HFF-Myc (cell line): ENCODE measurements around the gene GNAS-AS1.

ENCODE experiments used
- DNase-seq: peaks from one replicate; pipeline ENCODE4 v3.0.0-alpha.2; 2011; ENCODE audit warnings: low read depth; ENCODE audit errors: extremely low read depth
- H3K4me3 ChIP-seq: replicated peaks from 2 replicates; pipeline ENCODE4 v1.5.1; 2011; ENCODE audit warnings: low read depth, mild to moderate bottlenecking, control low read depth, low read length
- TF ChIP-seq, protein P1 (sequence below): IDR thresholded peaks from 2 replicates; pipeline ENCODE4 v1.5.1; 2012; ENCODE audit warnings: mild to moderate bottlenecking, low read depth, low read length, control low read depth; ENCODE audit errors: missing control alignments

The GNAS-AS1 gene

GRCh38 chr20:58784321-58785074, 66.2 kb downstream of the GNAS-AS1 start:
- no peak for DNase-seq
- TF ChIP-seq, protein P1, sequence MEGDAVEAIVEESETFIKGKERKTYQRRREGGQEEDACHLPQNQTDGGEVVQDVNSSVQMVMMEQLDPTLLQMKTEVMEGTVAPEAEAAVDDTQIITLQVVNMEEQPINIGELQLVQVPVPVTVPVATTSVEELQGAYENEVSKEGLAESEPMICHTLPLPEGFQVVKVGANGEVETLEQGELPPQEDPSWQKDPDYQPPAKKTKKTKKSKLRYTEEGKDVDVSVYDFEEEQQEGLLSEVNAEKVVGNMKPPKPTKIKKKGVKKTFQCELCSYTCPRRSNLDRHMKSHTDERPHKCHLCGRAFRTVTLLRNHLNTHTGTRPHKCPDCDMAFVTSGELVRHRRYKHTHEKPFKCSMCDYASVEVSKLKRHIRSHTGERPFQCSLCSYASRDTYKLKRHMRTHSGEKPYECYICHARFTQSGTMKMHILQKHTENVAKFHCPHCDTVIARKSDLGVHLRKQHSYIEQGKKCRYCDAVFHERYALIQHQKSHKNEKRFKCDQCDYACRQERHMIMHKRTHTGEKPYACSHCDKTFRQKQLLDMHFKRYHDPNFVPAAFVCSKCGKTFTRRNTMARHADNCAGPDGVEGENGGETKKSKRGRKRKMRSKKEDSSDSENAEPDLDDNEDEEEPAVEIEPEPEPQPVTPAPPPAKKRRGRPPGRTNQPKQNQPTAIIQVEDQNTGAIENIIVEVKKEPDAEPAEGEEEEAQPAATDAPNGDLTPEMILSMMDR, result no peak
- H3K4me3 ChIP-seq, result no peak overlapping the region

DNA sequence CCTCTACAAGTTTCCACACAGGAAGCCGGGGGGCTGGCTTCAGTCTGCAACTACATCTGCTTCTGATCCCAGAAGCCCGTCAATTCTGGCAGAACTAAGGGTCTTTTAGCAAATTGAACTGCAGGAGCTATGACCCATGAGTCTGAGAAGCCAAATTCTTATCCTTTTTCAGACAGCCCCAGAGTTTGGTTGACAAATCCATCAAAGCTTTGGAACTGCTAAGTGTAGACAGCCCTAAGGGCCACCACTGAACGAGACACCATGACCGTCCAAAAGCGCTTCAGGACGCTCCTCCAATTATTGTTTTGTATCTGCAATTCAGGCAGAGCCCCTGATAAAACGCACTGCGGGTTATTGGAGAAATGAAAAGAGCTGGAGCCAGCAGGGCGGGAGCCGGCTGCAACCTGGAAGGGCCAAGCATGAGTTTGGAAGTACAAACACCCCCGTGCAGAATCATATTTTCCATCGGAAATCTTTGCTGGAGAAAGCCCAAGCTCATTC, 67.1 kb downstream of the GNAS-AS1 start:
- H3K4me3 ChIP-seq, result no peak overlapping the region
- DNase-seq, result no peak
- TF ChIP-seq, protein P1, result no peak

- no peak overlapping the region for H3K4me3 ChIP-seq
- DNase-seq, result no peak
- TF ChIP-seq, protein P1, result no peak
Measured at GRCh38 chr20:58781138-58781537, 69.6 kb downstream of the GNAS-AS1 start.

DNA sequence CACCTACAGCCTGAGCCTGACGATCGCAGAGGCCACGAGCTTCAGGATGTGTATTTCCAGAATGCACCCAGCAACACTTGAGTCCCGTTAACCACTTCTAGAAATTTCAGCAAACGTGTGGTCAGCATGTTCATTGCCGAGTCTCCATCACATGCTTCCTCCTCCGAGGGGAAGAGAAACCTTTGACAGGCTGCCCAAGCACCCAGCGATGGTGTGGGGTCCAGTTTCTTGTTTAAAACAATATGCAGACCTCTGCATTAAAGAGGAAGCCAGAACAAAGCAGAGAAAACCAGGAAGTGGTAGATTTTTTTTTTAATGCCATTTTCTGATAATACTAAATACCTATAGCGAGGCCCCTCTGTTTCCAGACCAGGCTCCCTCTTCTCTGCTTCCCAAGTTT, 71.9 kb downstream of the GNAS-AS1 start:
- TF ChIP-seq, protein P1, result no peak
- no peak for DNase-seq

GRCh38 chr20:58777657-58778056, 73.0 kb downstream of the GNAS-AS1 start:
- H3K4me3 ChIP-seq, result no peak overlapping the region
- DNase-seq, result no peak
- TF ChIP-seq, protein P1, result no peak

More for the DNA sequence above, 71.9 kb downstream of the GNAS-AS1 start:
- H3K4me3 ChIP-seq, result no peak overlapping the region

DNA sequence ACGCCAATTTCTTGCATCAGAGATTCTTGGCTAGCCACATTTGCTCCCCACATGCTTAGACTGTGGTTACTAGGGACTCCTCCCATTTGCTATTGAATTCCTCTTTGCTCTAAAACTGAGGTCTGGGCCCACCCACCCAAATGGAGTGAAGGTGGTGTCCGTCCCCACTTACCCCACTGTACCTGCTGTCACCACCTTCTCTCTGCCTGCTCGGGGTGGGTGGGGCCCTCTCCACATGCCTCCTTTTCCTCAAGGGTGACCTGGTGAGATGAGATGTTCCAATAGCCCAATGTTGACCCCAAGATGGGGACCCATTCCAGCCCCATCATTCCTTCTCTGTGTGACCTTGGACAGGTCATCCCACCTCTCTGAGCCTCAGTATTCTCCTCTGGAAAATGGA, 74.6 kb downstream of the GNAS-AS1 start:
- DNase-seq, result no peak
- H3K4me3 ChIP-seq, result no peak overlapping the region
- TF ChIP-seq, protein P1, result no peak
